ENCODE results near the gene VEGFA.

The VEGFA gene

DNA sequence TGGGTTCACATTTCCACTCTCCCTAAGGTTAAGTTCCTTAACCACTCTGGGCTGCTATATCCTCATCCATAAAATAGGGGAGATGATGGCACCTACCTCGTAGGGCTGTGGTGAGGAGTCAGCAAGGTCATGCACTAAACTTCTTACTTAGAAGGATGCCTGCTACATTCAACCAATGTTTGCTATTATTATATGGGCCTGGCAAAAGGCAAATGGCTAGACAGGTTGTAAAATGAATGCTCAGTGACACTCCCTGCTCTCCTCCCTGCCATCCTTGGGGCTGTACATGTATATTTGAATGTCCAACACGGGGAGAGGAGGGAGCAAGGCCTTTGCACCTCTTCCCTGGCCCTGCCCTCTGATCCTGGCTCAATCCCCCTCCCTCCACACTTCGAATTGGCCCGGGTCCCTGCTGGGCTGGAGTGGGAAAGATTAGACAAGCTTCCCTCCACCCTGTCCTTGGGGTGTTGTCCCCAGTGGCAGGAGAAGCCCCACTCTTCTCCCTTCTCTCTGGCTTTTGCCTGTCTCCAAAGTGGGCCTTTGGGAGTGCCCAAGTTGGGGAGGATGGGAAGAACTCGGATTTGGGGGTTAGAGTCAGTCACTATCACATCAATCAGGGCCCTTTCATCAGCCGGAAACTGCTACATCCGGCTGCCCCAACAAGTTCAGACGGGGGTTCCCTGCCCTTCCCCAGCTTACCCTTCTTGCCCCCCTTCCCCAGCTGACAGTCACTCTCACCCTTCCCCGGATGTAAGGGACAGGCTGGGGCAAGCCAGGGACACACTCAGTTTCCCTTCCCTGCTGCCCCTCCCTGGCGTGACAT lies 36.3 kb upstream of the VEGFA start:
- no peak overlapping the region for H2AFZ ChIP-seq (ENCODE audit: low read depth, low read length)
- no peaks in the 10 kb centered on the region for H3K9me3 ChIP-seq (ENCODE audit: low read length)
- peaks cover 3% of the 10 kb centered on the region for H3K27me3 ChIP-seq (ENCODE audit: insufficient read depth, low read length)
- H3K36me3 ChIP-seq (ENCODE audit: insufficient read depth, low read length): no peaks in the 10 kb centered on the region
- H3K4me1 ChIP-seq (ENCODE audit: insufficient read depth, low read length): no peaks in the 10 kb centered on the region
- H3K4me3 ChIP-seq (ENCODE audit: low read length): no peak overlapping the region

DNA sequence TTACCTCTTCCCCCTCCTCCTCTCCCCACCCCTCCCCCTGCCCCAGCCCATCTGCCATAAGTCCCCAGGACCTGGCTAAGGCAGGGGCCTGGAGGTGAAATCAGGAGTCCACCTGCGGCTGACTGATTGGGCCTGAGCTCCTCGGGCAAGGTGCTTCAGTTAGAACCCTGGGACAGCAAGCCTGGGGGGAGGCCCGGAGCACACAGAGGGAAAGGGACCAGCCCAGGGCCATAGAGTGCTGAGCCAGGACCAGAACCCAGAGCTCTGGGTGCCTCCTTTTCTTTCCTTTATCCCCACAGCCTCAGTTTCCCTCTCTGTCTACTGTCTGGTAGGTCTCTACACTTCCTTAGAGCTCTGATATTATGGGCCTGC lies 35.7 kb upstream of the VEGFA start:
- H3K9me3 ChIP-seq (ENCODE audit: low read length): no peaks in the 10 kb centered on the region
- peaks cover 3% of the 10 kb centered on the region for H3K27me3 ChIP-seq (ENCODE audit: insufficient read depth, low read length)

GRCh38 chr6:43735642-43736199 lies 34.3 kb upstream of the VEGFA start:
- Histone ChIP-seq H3K36me3 (ENCODE audit: insufficient read depth, low read length) (no peaks in the 10 kb centered on the region), H3K4me3 (ENCODE audit: low read length) (no peak overlapping the region), H3K4me1 (ENCODE audit: insufficient read depth, low read length) (no peaks in the 10 kb centered on the region), H3K27me3 (ENCODE audit: insufficient read depth, low read length) (peaks cover 8% of the 10 kb centered on the region), H2AFZ (ENCODE audit: low read depth, low read length) (no peak overlapping the region), H3K9me3 (ENCODE audit: low read length) (no peaks in the 10 kb centered on the region)

More for the DNA sequence above, 35.7 kb upstream of the VEGFA start:
- Histone ChIP-seq H3K4me3 (ENCODE audit: low read length) (no peak overlapping the region), H2AFZ (ENCODE audit: low read depth, low read length) (no peak overlapping the region), H3K4me1 (ENCODE audit: insufficient read depth, low read length) (no peaks in the 10 kb centered on the region), H3K36me3 (ENCODE audit: insufficient read depth, low read length) (no peaks in the 10 kb centered on the region)

DNA sequence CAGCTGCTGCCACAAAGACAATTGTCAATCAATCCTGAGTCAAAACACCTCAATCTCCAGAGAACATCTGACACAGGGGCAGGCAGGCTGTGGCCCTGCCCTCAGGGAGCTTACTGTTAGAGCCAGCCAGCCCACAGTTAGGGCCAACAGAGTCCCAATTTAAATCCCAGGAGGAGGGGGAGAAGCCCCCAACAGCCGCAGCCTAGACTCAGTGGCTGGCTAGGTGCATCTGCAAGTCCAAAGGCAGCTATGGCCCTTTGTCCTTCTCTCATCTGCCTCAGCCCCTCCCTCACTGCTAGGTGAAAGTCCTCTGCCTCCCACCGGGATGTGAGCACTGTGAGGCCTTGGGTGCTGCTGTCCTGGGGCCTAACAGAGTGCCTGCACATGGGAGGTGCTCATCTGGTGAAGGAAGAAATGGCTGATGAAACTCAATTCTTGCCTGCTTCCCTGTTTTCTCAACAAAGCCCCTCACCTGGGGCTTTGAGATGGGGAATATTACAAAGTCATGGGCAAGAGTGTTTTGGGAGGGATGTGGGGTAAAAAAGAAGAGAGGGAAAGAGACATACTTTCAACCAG lies 33.7 kb upstream of the VEGFA start:
- Histone ChIP-seq H2AFZ (ENCODE audit: low read depth, low read length) (no peak overlapping the region), H3K4me3 (ENCODE audit: low read length) (no peak overlapping the region), H3K27me3 (ENCODE audit: insufficient read depth, low read length) (peaks cover 13% of the 10 kb centered on the region), H3K36me3 (ENCODE audit: insufficient read depth, low read length) (no peaks in the 10 kb centered on the region), H3K4me1 (ENCODE audit: insufficient read depth, low read length) (no peaks in the 10 kb centered on the region), H3K9me3 (ENCODE audit: low read length) (no peaks in the 10 kb centered on the region)

DNA sequence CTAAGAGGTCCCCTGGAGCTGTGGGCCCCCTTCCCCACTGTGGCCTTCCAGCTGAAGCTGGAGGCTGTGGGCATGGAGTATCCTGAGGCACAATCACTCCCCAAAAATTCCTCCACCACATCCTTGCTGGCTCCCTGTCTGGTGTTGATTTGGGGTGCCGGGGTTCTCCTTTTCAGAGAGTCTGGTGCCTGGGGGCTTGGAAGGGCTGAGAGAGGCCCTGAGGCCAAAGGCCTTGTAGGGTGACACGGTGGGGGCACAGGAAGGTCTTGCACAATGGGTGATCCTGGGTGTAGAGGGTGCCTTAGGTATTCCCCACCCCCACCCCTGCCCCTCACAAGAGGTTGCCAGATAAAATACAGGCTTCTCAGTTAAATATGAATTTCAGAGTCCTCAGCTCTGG lies 33.2 kb upstream of the VEGFA start:
- Histone ChIP-seq H3K9me3 (ENCODE audit: low read length) (no peaks in the 10 kb centered on the region), H3K4me3 (ENCODE audit: low read length) (no peak overlapping the region), H2AFZ (ENCODE audit: low read depth, low read length) (no peak overlapping the region), H3K27me3 (ENCODE audit: insufficient read depth, low read length) (peaks cover 13% of the 10 kb centered on the region), H3K4me1 (ENCODE audit: insufficient read depth, low read length) (no peaks in the 10 kb centered on the region), H3K36me3 (ENCODE audit: insufficient read depth, low read length) (no peaks in the 10 kb centered on the region)

DNA sequence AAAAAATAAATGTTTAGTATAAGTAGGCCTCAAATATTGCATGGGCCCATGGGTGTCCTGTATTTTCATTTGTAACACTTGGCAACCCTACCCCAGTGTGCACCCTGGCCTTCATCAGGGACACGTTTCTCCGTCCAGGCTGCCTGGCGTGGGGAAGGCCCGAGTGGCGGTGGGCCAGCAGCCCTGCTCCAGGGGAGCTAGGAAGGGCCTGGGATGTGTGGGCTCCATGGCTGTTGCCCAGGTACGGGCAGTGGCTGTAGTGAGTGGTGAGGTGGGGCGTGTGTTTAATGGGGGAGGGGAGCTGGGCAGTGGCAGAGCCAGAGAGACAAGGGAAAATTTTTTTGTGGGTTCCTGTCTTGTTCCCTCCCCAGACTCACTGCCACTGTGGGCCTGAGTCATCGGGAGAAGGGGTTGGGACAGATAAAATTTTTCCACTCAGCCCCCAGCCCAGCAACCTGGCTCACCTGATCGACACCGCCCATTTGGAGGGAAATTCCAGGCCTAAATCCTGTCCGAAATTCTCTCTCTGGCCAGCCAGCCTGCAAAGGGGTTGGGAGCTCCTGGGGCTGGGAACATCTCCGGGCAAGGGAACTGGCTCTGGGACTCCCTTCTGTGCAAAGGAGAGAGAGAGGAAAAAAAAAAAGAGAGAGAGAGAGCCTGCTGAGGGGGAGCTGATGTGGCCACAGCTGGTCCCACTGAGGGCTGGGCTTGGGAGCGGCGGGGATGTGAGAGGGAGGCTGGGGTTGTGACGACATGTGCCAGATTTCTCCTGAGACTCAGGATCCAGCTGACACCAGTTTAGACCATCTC lies 32.5 kb upstream of the VEGFA start:
- Histone ChIP-seq H3K4me1 (ENCODE audit: insufficient read depth, low read length) (no peaks in the 10 kb centered on the region), H3K4me3 (ENCODE audit: low read length) (no peak overlapping the region), H3K36me3 (ENCODE audit: insufficient read depth, low read length) (no peaks in the 10 kb centered on the region), H3K27me3 (ENCODE audit: insufficient read depth, low read length) (peaks cover 15% of the 10 kb centered on the region), H2AFZ (ENCODE audit: low read depth, low read length) (no peak overlapping the region), H3K9me3 (ENCODE audit: low read length) (no peaks in the 10 kb centered on the region)

DNA sequence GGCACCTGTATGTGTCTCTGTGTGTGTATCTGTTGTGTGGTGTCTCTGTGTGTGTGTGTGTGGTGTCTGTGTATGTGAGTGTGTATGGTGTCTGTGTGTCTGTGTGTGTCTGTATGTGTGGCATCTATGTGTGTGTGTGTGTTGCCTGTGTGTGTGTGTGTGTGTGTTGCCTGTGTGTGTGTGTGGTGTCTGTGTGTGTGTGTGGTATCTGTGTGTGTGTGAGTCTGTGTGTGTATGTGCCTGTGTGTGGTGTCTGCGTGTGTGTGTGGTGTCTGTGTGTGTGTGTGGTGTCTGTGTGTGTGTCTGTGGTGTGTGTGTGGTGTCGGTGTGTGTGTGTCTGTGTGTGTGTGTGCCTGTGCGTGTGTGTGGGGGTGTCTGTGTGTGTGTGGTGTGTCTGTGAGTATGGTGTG lies 31.7 kb upstream of the VEGFA start:
- no peaks in the 10 kb centered on the region for H3K9me3 ChIP-seq (ENCODE audit: low read length)
- no peak overlapping the region for H3K4me3 ChIP-seq (ENCODE audit: low read length)
- no peaks in the 10 kb centered on the region for H3K36me3 ChIP-seq (ENCODE audit: insufficient read depth, low read length)
- no peaks in the 10 kb centered on the region for H3K4me1 ChIP-seq (ENCODE audit: insufficient read depth, low read length)
- H2AFZ ChIP-seq (ENCODE audit: low read depth, low read length): no peak overlapping the region
- H3K27me3 ChIP-seq (ENCODE audit: insufficient read depth, low read length): peaks cover 15% of the 10 kb centered on the region

DNA sequence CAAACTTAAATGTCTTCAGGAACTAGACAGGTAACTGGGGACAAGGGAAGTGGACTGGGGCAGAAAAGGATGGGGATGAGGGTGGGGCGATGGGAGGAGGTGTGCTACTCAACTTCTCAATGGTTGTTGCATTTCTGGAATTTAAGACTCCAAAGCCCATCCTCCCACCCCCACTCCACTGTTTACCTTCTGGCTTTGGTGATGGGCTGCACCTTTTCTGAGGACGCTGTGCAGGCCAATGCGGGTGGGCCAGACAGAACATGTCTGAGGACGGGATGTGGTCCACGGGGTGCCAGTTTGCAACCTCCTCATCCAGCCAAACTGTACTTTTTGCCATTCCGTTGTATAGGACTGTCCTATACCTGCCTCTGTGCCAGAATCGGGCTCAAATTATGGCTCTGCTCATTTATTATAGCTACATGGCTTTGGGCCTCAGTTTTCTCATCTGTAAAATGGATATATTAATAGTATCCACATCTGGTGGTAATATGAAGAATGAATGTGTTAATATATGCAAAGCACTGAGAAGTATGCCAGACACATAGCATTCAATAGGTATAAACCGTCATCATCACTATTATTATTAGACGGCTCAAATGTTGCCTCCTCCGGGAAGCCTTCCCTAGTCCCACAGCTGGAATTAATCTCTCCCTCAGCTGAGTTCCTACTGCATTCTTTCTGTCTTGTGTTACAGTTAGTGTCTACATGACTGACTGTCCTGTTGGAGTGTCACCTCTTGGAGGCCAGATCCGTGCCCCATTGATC lies 31.0 kb upstream of the VEGFA start:
- Histone ChIP-seq H2AFZ (ENCODE audit: low read depth, low read length) (no peak overlapping the region), H3K36me3 (ENCODE audit: insufficient read depth, low read length) (no peaks in the 10 kb centered on the region), H3K4me1 (ENCODE audit: insufficient read depth, low read length) (no peaks in the 10 kb centered on the region), H3K9me3 (ENCODE audit: low read length) (no peaks in the 10 kb centered on the region), H3K27me3 (ENCODE audit: insufficient read depth, low read length) (peaks cover 19% of the 10 kb centered on the region), H3K4me3 (ENCODE audit: low read length) (no peak overlapping the region)

- Histone ChIP-seq H3K4me3 (ENCODE audit: low read length) (no peak overlapping the region), H3K4me1 (ENCODE audit: insufficient read depth, low read length) (peaks cover 5% of the 10 kb centered on the region), H3K36me3 (ENCODE audit: insufficient read depth, low read length) (no peaks in the 10 kb centered on the region), H3K27me3 (ENCODE audit: insufficient read depth, low read length) (peaks cover 24% of the 10 kb centered on the region), H2AFZ (ENCODE audit: low read depth, low read length) (no peak overlapping the region), H3K9me3 (ENCODE audit: low read length) (no peaks in the 10 kb centered on the region)
These were observed 30.3 kb upstream of the VEGFA start for GRCh38 chr6:43739642-43740091.

GRCh38 chr6:43740321-43740960 lies 29.6 kb upstream of the VEGFA start:
- no peak overlapping the region for H2AFZ ChIP-seq (ENCODE audit: low read depth, low read length)
- H3K27me3 ChIP-seq (ENCODE audit: insufficient read depth, low read length): peaks cover 24% of the 10 kb centered on the region
- no peaks in the 10 kb centered on the region for H3K9me3 ChIP-seq (ENCODE audit: low read length)
- H3K4me1 ChIP-seq (ENCODE audit: insufficient read depth, low read length): peaks cover 9% of the 10 kb centered on the region
- H3K4me3 ChIP-seq (ENCODE audit: low read length): no peak overlapping the region
- no peaks in the 10 kb centered on the region for H3K36me3 ChIP-seq (ENCODE audit: insufficient read depth, low read length)

DNA sequence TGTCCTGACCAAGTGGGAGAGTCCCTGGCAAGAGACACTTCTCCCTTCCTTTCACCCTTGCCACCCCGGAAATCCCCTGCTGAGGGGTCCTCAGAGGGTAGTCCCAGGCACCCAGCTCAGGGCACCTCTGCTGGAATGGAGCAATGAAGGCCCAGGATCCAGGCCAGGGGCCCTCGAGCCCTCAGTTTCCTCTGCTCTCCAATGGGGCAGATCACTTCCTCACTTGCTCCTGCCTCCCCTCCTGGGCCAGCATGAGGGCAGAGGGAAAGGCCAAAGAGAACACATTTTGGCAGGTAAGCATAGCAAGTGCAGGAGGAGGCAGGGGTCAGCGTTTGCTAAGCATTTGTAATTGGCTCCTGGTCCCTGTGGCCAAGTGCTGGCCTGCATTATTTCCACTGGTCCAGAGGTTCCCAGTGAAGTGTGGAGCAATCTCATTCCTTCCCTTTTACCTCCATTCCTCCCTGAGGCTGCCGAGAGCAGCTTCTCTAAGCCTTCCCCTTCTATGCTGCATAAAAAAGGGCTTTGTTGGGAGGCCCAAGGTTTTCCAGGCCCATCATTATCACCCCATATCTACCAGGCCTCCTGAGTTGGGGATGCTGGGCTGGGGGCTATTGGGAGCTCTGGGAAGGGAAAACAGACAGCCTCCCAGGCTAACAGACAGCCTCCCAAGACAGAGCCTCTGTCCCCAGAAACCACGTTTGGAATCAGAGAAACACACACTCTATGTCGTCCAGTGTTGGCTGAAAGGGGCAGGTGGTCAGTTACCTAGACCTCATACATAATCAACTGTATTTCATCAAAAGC lies 28.8 kb upstream of the VEGFA start:
- no peaks in the 10 kb centered on the region for H3K36me3 ChIP-seq (ENCODE audit: insufficient read depth, low read length)
- H3K4me3 ChIP-seq (ENCODE audit: low read length): no peak overlapping the region
- no peak overlapping the region for H2AFZ ChIP-seq (ENCODE audit: low read depth, low read length)
- H3K9me3 ChIP-seq (ENCODE audit: low read length): no peaks in the 10 kb centered on the region
- peaks cover 25% of the 10 kb centered on the region for H3K27me3 ChIP-seq (ENCODE audit: insufficient read depth, low read length)
- peaks cover 9% of the 10 kb centered on the region for H3K4me1 ChIP-seq (ENCODE audit: insufficient read depth, low read length)

Measured in neuron (in vitro differentiated cells).